Neural progenitor cell (in vitro differentiated cells): ENCODE measurements around the gene PDILT. TPM values are rescaled to one million over a fixed set of nuclear protein-coding genes. Genes with fewer than 3 reads are reported as not detected.

Experiments
- DNase-seq: peaks from one replicate; pipeline ENCODE4 v3.0.0-alpha.2; 2016; ENCODE audit warnings: low spot score
- H2AFZ ChIP-seq: fragments of 200-600 bp; sonication (generic); replicated peaks from 2 replicates; pipeline ENCODE4 v1.6.1; 2016; ENCODE audit warnings: antibody characterized with exemption
- H3F3A ChIP-seq: fragments of 200-600 bp; sonication (generic); 2 replicates; pipeline ENCODE4 v1.6.1; 2016; ENCODE audit warnings: antibody characterized with exemption, low read depth
- H3K27ac ChIP-seq: fragments of 200-600 bp; sonication (generic); 2 replicates; pipeline ENCODE4 v1.5.1; 2016; ENCODE audit warnings: mild to moderate bottlenecking
- H3K27me3 ChIP-seq: fragments of 200-600 bp; sonication (generic); 2 replicates; pipeline ENCODE4 v1.6.1; 2016; ENCODE audit warnings: mild to moderate bottlenecking, moderate library complexity
- H3K36me3 ChIP-seq: fragments of 200-600 bp; sonication (generic); 2 replicates; pipeline ENCODE4 v1.5.1; 2016
- H3K4me1 ChIP-seq: fragments of 200-600 bp; sonication (generic); 2 replicates; pipeline ENCODE4 v1.6.1; 2016; ENCODE audit warnings: mixed run types
- H3K4me2 ChIP-seq: fragments of 200-600 bp; sonication (generic); 2 replicates; pipeline ENCODE4 v1.6.1; 2016
- H3K4me3 ChIP-seq: fragments of 200-600 bp; sonication (generic); 2 replicates; pipeline ENCODE4 v1.5.1; 2016
- H3K79me2 ChIP-seq: fragments of 200-600 bp; sonication (generic); 2 replicates; pipeline ENCODE4 v1.6.1; 2016; ENCODE audit warnings: low read depth
- H3K9ac ChIP-seq: fragments of 200-600 bp; sonication (generic); 2 replicates; pipeline ENCODE4 v1.6.1; 2016
- H3K9me3 ChIP-seq: fragments of 200-600 bp; sonication (generic); 2 replicates; pipeline ENCODE4 v1.5.1; 2016; ENCODE audit warnings: low read depth
- H4K20me1 ChIP-seq: fragments of 200-600 bp; sonication (generic); 2 replicates; pipeline ENCODE4 v1.6.1; 2016; ENCODE audit warnings: low read depth
- H3K27ac Mint-ChIP-seq: 3 replicates; pipeline ENCODE4 v1.8.0; 2021; ENCODE audit warnings: mixed read lengths
- H3K27me3 Mint-ChIP-seq: 2 replicates; pipeline ENCODE4 v1.8.0; 2022; ENCODE audit warnings: low read depth, mild to moderate bottlenecking, inconsistent platforms, moderate library complexity, mixed read lengths; ENCODE audit not compliant: insufficient read depth
- H3K36me3 Mint-ChIP-seq: 3 replicates; pipeline ENCODE4 v1.8.0; 2021; ENCODE audit warnings: mixed read lengths
- H3K4me1 Mint-ChIP-seq: 3 replicates; pipeline ENCODE4 v1.8.0; 2021; ENCODE audit warnings: mixed read lengths
- H3K4me3 Mint-ChIP-seq: 3 replicates; pipeline ENCODE4 v1.8.0; 2021; ENCODE audit warnings: mild to moderate bottlenecking, moderate library complexity, mixed read lengths
- H3K9me3 Mint-ChIP-seq: 3 replicates; pipeline ENCODE4 v1.8.0; 2020; ENCODE audit warnings: mixed read lengths
- EZH2 ChIP-seq: fragments of 200-600 bp; sonication (generic); IDR thresholded peaks from 2 replicates; pipeline ENCODE4 v1.6.1; 2017; ENCODE audit warnings: antibody characterized with exemption, mild to moderate bottlenecking, moderate library complexity
- EZH2phosphoT487 ChIP-seq: fragments of 200-600 bp; sonication (generic); IDR thresholded peaks from 2 replicates; pipeline ENCODE4 v1.6.1; 2017; ENCODE audit warnings: antibody characterized with exemption
- total RNA-seq: library from RNA; depleted of rRNA; stranded (reverse); fragments of >200 nt; gene quantifications from 2 replicates; pipeline ENCODE4 v1.2.3, GENCODE V29; 2015; ENCODE audit warnings: low replicate concordance
- TF ChIP-seq, protein P1 (sequence below): fragments of 200-600 bp; sonication (generic); IDR thresholded peaks from 2 replicates; pipeline ENCODE4 v1.5.1; 2017; ENCODE audit warnings: antibody characterized with exemption, mild to moderate bottlenecking

The PDILT gene
- total RNA-seq, 1 donor from 2014 or later: not detected

- H3K27me3 ChIP-seq: no peaks in the 10 kb centered on the region
- H3F3A ChIP-seq: no peaks in the 10 kb centered on the region
- no peak for DNase-seq
- no peak overlapping the region for H3K27ac ChIP-seq
- H3K9ac ChIP-seq: no peak overlapping the region
- Mint-ChIP-seq H3K4me3 (no peak overlapping the region), H3K27me3 (peaks cover 8% of the 10 kb centered on the region), H3K27ac (no peak overlapping the region), H3K9me3 (peaks cover 8% of the 10 kb centered on the region), H3K36me3 (no peaks in the 10 kb centered on the region), H3K4me1 (peaks cover 7% of the 10 kb centered on the region)
- TF ChIP-seq, protein P1, sequence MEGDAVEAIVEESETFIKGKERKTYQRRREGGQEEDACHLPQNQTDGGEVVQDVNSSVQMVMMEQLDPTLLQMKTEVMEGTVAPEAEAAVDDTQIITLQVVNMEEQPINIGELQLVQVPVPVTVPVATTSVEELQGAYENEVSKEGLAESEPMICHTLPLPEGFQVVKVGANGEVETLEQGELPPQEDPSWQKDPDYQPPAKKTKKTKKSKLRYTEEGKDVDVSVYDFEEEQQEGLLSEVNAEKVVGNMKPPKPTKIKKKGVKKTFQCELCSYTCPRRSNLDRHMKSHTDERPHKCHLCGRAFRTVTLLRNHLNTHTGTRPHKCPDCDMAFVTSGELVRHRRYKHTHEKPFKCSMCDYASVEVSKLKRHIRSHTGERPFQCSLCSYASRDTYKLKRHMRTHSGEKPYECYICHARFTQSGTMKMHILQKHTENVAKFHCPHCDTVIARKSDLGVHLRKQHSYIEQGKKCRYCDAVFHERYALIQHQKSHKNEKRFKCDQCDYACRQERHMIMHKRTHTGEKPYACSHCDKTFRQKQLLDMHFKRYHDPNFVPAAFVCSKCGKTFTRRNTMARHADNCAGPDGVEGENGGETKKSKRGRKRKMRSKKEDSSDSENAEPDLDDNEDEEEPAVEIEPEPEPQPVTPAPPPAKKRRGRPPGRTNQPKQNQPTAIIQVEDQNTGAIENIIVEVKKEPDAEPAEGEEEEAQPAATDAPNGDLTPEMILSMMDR: no peak
- TF ChIP-seq EZH2 (no peak), EZH2phosphoT487 (no peak)
- H3K36me3 ChIP-seq: no peaks in the 10 kb centered on the region
- H3K4me3 ChIP-seq: no peak overlapping the region
- H4K20me1 ChIP-seq: no peaks in the 10 kb centered on the region
- H3K4me2 ChIP-seq: no peak overlapping the region
- no peak overlapping the region for H2AFZ ChIP-seq
- no peaks in the 10 kb centered on the region for H3K9me3 ChIP-seq
- H3K79me2 ChIP-seq: no peaks in the 10 kb centered on the region
- no peaks in the 10 kb centered on the region for H3K4me1 ChIP-seq
Measured at GRCh38 chr16:20353379-20353778, 51.2 kb downstream of the PDILT start.

DNA sequence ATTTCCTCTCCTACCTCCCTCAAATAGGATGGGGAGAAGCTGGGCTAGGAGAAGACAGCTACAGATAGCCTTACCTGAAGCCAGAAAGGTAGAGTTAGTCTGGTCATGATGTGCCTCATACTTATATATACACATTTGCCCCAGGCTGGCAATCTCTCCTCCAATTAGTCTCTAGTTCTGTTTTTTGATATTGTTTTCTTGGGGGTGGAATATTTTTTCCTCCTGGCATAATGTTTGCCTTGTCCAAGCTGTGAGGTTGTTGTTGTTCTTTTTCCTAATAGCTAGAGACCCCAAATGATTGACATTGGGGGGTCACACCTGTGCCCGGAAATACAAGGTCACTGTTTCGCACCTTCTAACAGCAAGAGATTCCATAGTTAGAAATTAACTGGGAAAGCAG, 51.9 kb downstream of the PDILT start, which contains the start of gene UMOD:
Gene UMOD (minus strand): TSS at position 101 of the 400 bp plus-strand sequence. CDS start 1,978 bp downstream, outside the sequence.
- Mint-ChIP-seq H3K27me3 (peaks cover 6% of the 10 kb centered on the region), H3K27ac (no peak within 1 kb of the TSS), H3K9me3 (peaks cover 8% of the 10 kb centered on the region), H3K36me3 (no peaks in the 10 kb centered on the region), H3K4me3 (no peak within 1 kb of the TSS), H3K4me1 (peaks cover 7% of the 10 kb centered on the region)
- Histone ChIP-seq H3K4me2 (no peak within 1 kb of the TSS), H3F3A (no peaks in the 10 kb centered on the region), H3K9me3 (no peaks in the 10 kb centered on the region), H3K9ac (no peak within 1 kb of the TSS), H4K20me1 (no peaks in the 10 kb centered on the region), H2AFZ (no peak within 1 kb of the TSS), H3K27me3 (no peaks in the 10 kb centered on the region), H3K27ac (no peak within 1 kb of the TSS), H3K4me3 (no peak within 1 kb of the TSS), H3K4me1 (no peaks in the 10 kb centered on the region), H3K79me2 (no peaks in the 10 kb centered on the region), H3K36me3 (no peaks in the 10 kb centered on the region)
- no peak for TF ChIP-seq EZH2phosphoT487
- TF ChIP-seq EZH2: no peak
- TF ChIP-seq, protein P1: no peak
- no peak for DNase-seq

DNA sequence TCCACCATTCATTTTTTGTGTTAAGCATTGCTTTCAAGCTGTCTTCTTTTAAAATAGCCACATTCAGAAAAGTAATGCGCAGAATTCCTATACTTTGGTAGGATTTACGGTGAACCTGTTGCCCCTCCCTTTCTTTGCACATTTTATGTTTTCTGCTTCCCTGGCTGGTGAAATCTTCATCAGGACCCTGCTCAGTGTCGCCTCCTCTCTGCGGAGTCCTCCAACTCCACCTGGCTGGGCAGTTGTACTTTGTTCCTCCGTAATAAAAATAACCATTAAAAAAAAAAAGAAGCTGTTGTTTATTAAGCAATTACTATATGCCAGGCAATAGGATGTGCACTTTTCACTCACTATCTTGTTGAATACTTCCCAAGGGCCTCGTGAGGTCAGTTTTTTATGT, 54.9 kb downstream of the PDILT start:
- no peaks in the 10 kb centered on the region for H3K36me3 Mint-ChIP-seq
- DNase-seq: peak; percentile 17
- no peak overlapping the region for H3K4me3 Mint-ChIP-seq
- Histone ChIP-seq H3K9ac (no peak overlapping the region), H3K9me3 (no peaks in the 10 kb centered on the region), H3K4me3 (no peak overlapping the region), H2AFZ (no peak overlapping the region), H3K4me2 (no peak overlapping the region), H3F3A (no peaks in the 10 kb centered on the region), H3K36me3 (no peaks in the 10 kb centered on the region), H3K27ac (no peak overlapping the region), H3K79me2 (no peaks in the 10 kb centered on the region), H4K20me1 (no peaks in the 10 kb centered on the region), H3K4me1 (no peaks in the 10 kb centered on the region), H3K27me3 (no peaks in the 10 kb centered on the region)
- H3K27me3 Mint-ChIP-seq: peaks cover 5% of the 10 kb centered on the region
- peaks cover 7% of the 10 kb centered on the region for H3K4me1 Mint-ChIP-seq
- no peaks in the 10 kb centered on the region for H3K9me3 Mint-ChIP-seq
- H3K27ac Mint-ChIP-seq: no peak overlapping the region
- TF ChIP-seq EZH2: no peak
- TF ChIP-seq, protein P1: peak; percentile 49
- no peak for TF ChIP-seq EZH2phosphoT487
